Measurements from ENCODE around the gene FAM9C. TPM values are rescaled to one million over a fixed set of nuclear protein-coding genes. Genes with fewer than 3 reads are reported as not detected.

Gene FAM9C
- total and polyA plus RNA-seq, 9 of the 15 experiments (the other 6 are each of a cell fraction or from before 2014, with no cell fraction given) = not detected

DNA sequence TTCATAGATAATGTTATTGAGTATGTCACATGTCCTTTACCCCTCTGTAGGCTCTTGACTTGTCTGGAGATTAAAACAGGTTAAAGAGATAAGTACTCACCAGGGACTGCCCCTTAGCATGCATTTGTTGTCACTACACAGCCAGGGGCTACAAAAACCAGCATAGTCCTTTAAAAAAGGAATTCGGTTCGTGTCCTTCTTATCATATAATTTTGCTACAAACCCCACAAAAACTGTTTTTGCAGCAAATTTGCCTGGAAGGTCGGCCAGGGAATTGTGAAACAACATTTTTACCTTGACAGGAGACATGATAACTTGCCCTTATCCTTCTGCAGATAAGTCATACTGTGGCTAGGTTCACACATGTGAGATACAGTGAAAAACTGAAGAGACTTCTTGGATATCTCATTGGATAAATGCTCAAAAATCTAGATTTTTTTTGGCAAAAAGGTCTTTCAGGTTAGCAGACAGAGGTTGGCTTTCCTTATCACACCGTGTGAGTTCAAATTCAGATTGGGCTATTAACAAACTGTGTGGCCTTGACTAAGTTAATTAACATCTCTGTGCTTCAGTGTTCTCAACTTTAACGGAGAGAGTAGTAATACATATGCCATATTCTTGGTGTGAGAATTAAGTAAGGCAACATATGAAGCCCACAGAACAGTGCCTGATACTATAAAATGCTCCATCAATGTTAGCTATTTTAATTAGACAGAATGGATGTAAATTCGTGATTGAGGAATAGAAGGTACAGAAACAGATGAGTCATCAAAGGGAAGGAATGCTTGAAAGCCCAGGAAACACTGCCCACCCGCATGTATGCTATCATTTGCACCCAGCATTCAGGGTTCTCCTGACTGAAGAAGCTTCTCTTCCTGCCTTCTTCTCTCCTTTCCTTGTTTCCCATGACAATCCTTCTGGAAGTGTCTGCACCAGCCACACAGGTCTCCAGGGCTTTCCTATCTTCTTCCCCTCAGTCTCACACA is 30.0 kb downstream of the FAM9C start (continued):
- TF ChIP-seq ATF1 (CRISPR knock-in tag; IDR thresholded peaks at IDR 0.05) (no peak), ATF1 (tag; IDR thresholded peaks at IDR 0.05) (0 out of 2 replicates have a peak, but pooled peaks have one; percentile 7), C11orf30 (IDR thresholded peaks at IDR 0.05; ENCODE audit: low read depth) (peak; percentile 57; the same call in 1 of the 2 replicates)

DNA sequence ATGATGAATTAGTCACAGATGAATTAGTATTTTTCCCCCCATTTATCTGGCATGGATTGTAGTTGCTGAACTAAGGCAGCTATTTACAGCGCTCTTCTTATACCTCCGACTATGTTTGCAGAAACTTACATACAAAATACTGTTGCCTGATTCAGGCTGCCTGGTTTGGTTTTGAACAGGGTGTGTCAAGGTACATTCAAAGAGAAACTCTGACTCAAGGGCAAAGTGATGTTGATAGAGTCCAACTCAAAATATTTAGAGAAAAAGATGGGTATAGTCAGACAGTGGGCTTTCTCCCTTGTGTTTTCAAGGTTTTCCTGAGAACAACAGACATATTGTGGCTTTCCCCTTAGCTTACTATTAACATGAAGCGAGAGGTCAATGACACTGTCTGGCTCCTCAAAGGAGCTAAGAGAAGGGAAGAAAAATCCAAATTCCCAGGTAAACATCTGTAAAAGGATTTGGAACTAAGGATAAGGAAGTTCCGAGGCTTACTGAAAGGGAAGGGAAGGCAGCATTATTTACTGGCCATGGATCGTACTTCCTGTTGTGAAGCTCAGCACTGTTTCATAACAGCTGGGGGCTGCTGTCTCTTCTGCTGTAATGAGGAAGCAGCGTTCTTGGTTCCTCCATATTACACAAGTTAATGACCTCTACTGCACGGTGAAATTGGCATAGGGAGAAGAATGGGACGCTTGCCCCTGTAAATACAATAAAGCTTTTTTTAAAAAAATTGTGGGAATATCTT is 30.9 kb downstream of the FAM9C start:
- CTCF ChIA-PET (ENCODE audit: low intra/inter-chr PET ratio) = no interaction called here
- H3K9ac ChIP-seq (ENCODE audit: insufficient read depth in 1 of 2, low read depth in 2 of 2, low read length in 2 of 2) = peak overlapping the region in 1 of 2 experiments; percentile 27; a peak in 1 of 4 replicates
- no peaks in the 10 kb centered on the region for H4K20me1 ChIP-seq (replicated peaks; ENCODE audit: control insufficient read depth, insufficient read depth, low read length)
- DNase-seq (ENCODE audit: extremely low read depth in 1 of 4, low spot score in 3 of 4) (peak in 2 of 4 experiments; percentile 14 to 48), FAIRE-seq (peak; percentile 64), ATAC-seq (peak; percentile 85)
- no TSS peak for BruUV-seq (replicated peaks)
- H3K4me3 ChIP-seq = no peak overlapping the region
- no peaks in the 10 kb centered on the region for H3K36me3 ChIP-seq (ENCODE audit: control insufficient read depth, insufficient read depth, low read length)
- in situ Hi-C loops (cut with MboI) (no loop called here), intact Hi-C loops (cut with micrococcal nuclease) (no loop called here)
- H3K4me2 ChIP-seq (ENCODE audit: insufficient read depth, low read length) = peak overlapping the region; percentile 56
- H3K27ac ChIP-seq (ENCODE audit: extremely low read depth, low read depth, low read length) = peak overlapping the region; percentile 61
- 25% methylated on average over 8 of the region's 8 CpGs for WGBS (ENCODE audit: insufficient coverage, low coverage, missing lambda C conversion rate)
- POLR2A ChIA-PET = interaction anchor here (0.7 to 0.8 kb wide), 2 partner anchors 12 to 39 kb away, joined by 3 to 4 read pairs; partner anchors contain the start of gene TMSB4X
- H3K79me2 ChIP-seq (ENCODE audit: control insufficient read depth, insufficient read depth, low read length) = no peaks in the 10 kb centered on the region
- no peaks in the 10 kb centered on the region for H3K27me3 ChIP-seq (ENCODE audit: control insufficient read depth in 2 of 2, insufficient read depth in 2 of 2, low read length in 2 of 2)
- H2AFZ ChIP-seq (ENCODE audit: low read depth, low read length) = peak overlapping the region; percentile 93
- H3K4me1 ChIP-seq (replicated peaks in 1 of 2; ENCODE audit: control insufficient read depth in 2 of 2, insufficient read depth in 2 of 2, low read length in 2 of 2) = peaks cover 0 to 17% of the 10 kb centered on the region in 2 experiments; a peak in 3 of 5 replicates
- no peaks in the 10 kb centered on the region for H3K9me1 ChIP-seq (ENCODE audit: control insufficient read depth, insufficient read depth, low read length)
- no peaks in the 10 kb centered on the region for H3K9me3 ChIP-seq (replicated peaks; ENCODE audit: control insufficient read depth, insufficient read depth, low read depth, low read length)
- peak; percentile 59 for TF ChIP-seq ELF1 (tag; IDR thresholded peaks at IDR 0.05)
- TF ChIP-seq, protein P1, sequence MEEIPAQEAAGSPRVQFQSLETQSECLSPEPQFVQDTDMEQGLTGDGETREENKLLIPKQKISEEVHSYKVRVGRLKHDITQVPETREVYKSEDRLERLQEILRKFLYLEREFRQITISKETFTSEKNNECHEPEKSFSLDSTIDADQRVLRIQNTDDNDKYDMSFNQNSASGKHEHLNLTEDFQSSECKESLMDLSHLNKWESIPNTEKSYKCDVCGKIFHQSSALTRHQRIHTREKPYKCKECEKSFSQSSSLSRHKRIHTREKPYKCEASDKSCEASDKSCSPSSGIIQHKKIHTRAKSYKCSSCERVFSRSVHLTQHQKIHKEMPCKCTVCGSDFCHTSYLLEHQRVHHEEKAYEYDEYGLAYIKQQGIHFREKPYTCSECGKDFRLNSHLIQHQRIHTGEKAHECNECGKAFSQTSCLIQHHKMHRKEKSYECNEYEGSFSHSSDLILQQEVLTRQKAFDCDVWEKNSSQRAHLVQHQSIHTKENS (CRISPR knock-in tag; IDR thresholded peaks at IDR 0.05) = no peak
- TF ChIP-seq, protein P2, sequence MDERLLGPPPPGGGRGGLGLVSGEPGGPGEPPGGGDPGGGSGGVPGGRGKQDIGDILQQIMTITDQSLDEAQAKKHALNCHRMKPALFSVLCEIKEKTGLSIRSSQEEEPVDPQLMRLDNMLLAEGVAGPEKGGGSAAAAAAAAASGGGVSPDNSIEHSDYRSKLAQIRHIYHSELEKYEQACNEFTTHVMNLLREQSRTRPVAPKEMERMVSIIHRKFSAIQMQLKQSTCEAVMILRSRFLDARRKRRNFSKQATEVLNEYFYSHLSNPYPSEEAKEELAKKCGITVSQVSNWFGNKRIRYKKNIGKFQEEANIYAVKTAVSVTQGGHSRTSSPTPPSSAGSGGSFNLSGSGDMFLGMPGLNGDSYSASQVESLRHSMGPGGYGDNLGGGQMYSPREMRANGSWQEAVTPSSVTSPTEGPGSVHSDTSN (CRISPR knock-in tag; IDR thresholded peaks at IDR 0.05; ENCODE audit: low read depth) = no peak
- TF ChIP-seq, protein P2 (tag; conservative IDR thresholded peaks at IDR 0.05; ENCODE audit: low read depth) = no peak
- TF ChIP-seq CBX2 (IDR thresholded peaks at IDR 0.05; ENCODE audit: insufficient read depth, low read length, poor library complexity, severe bottlenecking) = no peak
- no peak for TF ChIP-seq ETV5 (CRISPR knock-in tag; IDR thresholded peaks at IDR 0.05; ENCODE audit: low read depth)
- no peak for TF ChIP-seq TAF7 (tag; IDR thresholded peaks at IDR 0.05)
- no peak for TF ChIP-seq SIX5 (IDR thresholded peaks at IDR 0.05; ENCODE audit: borderline replicate concordance in 1 of 2, insufficient read depth in 1 of 2, low read depth in 1 of 2, low read length in 2 of 2)
- no peak for TF ChIP-seq L3MBTL2 (IDR thresholded peaks at IDR 0.05)
- TF ChIP-seq, protein P3, sequence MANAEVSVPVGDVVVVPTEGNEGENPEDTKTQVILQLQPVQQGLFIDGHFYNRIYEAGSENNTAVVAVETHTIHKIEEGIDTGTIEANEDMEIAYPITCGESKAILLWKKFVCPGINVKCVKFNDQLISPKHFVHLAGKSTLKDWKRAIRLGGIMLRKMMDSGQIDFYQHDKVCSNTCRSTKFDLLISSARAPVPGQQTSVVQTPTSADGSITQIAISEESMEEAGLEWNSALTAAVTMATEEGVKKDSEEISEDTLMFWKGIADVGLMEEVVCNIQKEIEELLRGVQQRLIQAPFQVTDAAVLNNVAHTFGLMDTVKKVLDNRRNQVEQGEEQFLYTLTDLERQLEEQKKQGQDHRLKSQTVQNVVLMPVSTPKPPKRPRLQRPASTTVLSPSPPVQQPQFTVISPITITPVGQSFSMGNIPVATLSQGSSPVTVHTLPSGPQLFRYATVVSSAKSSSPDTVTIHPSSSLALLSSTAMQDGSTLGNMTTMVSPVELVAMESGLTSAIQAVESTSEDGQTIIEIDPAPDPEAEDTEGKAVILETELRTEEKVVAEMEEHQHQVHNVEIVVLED (CRISPR knock-in tag; IDR thresholded peaks at IDR 0.05) = no peak
